ENCODE measurements around the gene NAPB.
A peak's percentile ranks its signal among the peaks of the same experiment; 100 is the strongest.
"Not testable (repeated sequence)": the region's sequence is repeated elsewhere in the genome, so short reads cannot be mapped to it uniquely, and the experiment has no call there.

Gene NAPB

GRCh38 chr20:23420943-23421931 is at the start of gene NAPB:
TSS of gene NAPB (minus strand) at chr20:23421488. CDS start at chr20:23421402, 86 bp downstream.
- Mint-ChIP-seq H3K27ac (peak within 1 kb of the TSS; percentile 91), H3K4me1 (peaks cover 8% of the 10 kb centered on the region), H3K36me3 (no peaks in the 10 kb centered on the region), H3K27me3 (peaks cover 4% of the 10 kb centered on the region), H3K4me3 (peak within 1 kb of the TSS; percentile 93), H3K9me3 (no peaks in the 10 kb centered on the region)
- DNase-seq (ENCODE audit: low spot score in 2 of 2): peak; percentile 86 to 92
- ATAC-seq (ENCODE audit: low read depth): peak; percentile 98

DNA sequence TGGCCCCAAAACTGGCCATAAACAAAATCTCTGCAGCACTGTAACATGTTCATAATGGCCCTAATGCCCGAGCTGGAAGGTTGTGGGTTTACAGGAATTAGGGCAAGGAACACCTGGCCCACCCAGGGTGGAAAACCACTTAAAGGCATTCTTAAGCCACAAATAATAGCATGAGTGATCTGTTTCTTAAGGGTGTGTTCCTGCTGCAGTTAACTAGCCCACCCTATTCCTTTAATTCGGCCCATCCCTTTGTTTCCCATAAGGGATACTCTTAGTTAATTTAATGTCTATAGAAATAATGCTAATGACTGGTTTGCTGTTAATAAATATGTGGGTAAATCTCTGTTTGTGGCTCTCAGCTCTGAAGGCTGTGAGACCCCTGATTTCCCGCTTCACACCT is 45.7 kb upstream of the NAPB start:
- ATAC-seq (ENCODE audit: low read depth); H3K4me3 Mint-ChIP-seq; H3K27ac Mint-ChIP-seq; H3K36me3 Mint-ChIP-seq; H3K4me1 Mint-ChIP-seq; DNase-seq (ENCODE audit: low spot score in 2 of 2): not testable (repeated sequence)
- peaks cover 19% of the 10 kb centered on the region for H3K27me3 Mint-ChIP-seq
- H3K9me3 Mint-ChIP-seq: peaks cover 15% of the 10 kb centered on the region

DNA sequence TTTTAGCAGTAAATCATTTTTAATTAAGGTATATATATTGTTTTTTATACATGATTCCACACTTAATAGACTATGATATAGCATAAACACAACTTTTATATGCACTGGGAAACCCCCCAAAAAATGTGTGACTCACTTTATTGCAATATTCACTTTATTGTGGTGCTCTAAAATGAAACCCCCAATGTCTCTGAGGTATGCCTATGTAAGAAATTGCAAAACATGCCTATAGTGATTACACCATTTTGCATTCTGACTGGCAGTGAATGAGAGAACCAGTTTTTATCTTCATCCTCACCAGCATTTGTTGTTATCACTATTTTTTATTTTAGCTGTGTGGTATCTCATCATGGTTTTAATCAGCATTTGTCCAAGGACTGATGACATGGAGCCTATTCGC is 39.9 kb upstream of the NAPB start:
- Mint-ChIP-seq H3K27ac (no peak overlapping the region), H3K4me1 (no peaks in the 10 kb centered on the region), H3K36me3 (peaks cover 2% of the 10 kb centered on the region), H3K4me3 (no peak overlapping the region), H3K9me3 (peaks cover 5% of the 10 kb centered on the region), H3K27me3 (peaks cover 25% of the 10 kb centered on the region)
- ATAC-seq (ENCODE audit: low read depth) (no peak), DNase-seq (ENCODE audit: low spot score in 2 of 2) (no peak)

- ATAC-seq (ENCODE audit: low read depth) (no peak), DNase-seq (ENCODE audit: low spot score in 2 of 2) (no peak)
- peaks cover 2% of the 10 kb centered on the region for H3K36me3 Mint-ChIP-seq
- H3K9me3 Mint-ChIP-seq: peaks cover 2% of the 10 kb centered on the region
- no peaks in the 10 kb centered on the region for H3K4me1 Mint-ChIP-seq
- H3K4me3 Mint-ChIP-seq: no peak overlapping the region
- H3K27ac Mint-ChIP-seq: no peak overlapping the region
- peaks cover 28% of the 10 kb centered on the region for H3K27me3 Mint-ChIP-seq
Measured at GRCh38 chr20:23459461-23460150, 38.3 kb upstream of the NAPB start.

GRCh38 chr20:23456873-23457272 is 35.6 kb upstream of the NAPB start:
- Mint-ChIP-seq H3K9me3 (no peaks in the 10 kb centered on the region), H3K27ac (no peak overlapping the region)

GRCh38 chr20:23456409-23456808 is 35.1 kb upstream of the NAPB start:
- DNase-seq (ENCODE audit: low spot score in 2 of 2) (no peak), ATAC-seq (ENCODE audit: low read depth) (no peak)
- Mint-ChIP-seq H3K4me1 (no peaks in the 10 kb centered on the region), H3K4me3 (no peak overlapping the region), H3K27me3 (peaks cover 17% of the 10 kb centered on the region), H3K36me3 (no peaks in the 10 kb centered on the region), H3K9me3 (no peaks in the 10 kb centered on the region), H3K27ac (no peak overlapping the region)

More at GRCh38 chr20:23456873-23457272, 35.6 kb upstream of the NAPB start:
- Mint-ChIP-seq H3K36me3 (no peaks in the 10 kb centered on the region), H3K4me1 (no peaks in the 10 kb centered on the region), H3K27me3 (peaks cover 19% of the 10 kb centered on the region), H3K4me3 (no peak overlapping the region)
- ATAC-seq (ENCODE audit: low read depth): no peak
- no peak for DNase-seq (ENCODE audit: low spot score in 2 of 2)

GRCh38 chr20:23455639-23456038 is 34.4 kb upstream of the NAPB start:
- Mint-ChIP-seq H3K4me3 (no peak overlapping the region), H3K36me3 (no peaks in the 10 kb centered on the region), H3K27me3 (peaks cover 21% of the 10 kb centered on the region), H3K4me1 (no peaks in the 10 kb centered on the region), H3K27ac (no peak overlapping the region), H3K9me3 (no peaks in the 10 kb centered on the region)
- ATAC-seq (ENCODE audit: low read depth): no peak
- DNase-seq (ENCODE audit: low spot score in 2 of 2): no peak

DNA sequence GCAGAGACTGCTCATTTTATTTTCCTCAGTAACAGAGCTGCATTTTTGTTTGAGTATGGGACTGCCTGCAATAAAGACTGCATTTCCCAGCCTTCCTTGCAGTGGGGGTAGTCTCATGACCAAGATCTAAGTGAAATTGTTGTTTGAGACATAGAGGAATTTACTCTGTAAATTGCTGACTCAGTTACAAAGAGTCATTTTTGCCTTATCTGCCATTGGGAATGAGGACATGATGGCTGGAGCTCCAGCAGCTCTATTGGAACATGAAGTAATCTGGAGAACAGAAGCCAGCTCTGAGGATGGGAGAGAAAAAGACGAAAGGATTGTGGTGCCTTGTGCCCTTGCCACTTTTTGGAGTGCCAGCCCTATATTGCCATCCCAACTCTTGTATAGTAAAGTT is 33.5 kb upstream of the NAPB start:
- no peak for DNase-seq (ENCODE audit: low spot score in 2 of 2)
- Mint-ChIP-seq H3K9me3 (no peaks in the 10 kb centered on the region), H3K36me3 (no peaks in the 10 kb centered on the region), H3K27me3 (peaks cover 21% of the 10 kb centered on the region), H3K27ac (no peak overlapping the region), H3K4me1 (no peaks in the 10 kb centered on the region), H3K4me3 (no peak overlapping the region)
- no peak for ATAC-seq (ENCODE audit: low read depth)

GRCh38 chr20:23453549-23454543 is 32.6 kb upstream of the NAPB start:
- no peak for ATAC-seq (ENCODE audit: low read depth)
- Mint-ChIP-seq H3K4me1 (no peaks in the 10 kb centered on the region), H3K9me3 (no peaks in the 10 kb centered on the region)

DNA sequence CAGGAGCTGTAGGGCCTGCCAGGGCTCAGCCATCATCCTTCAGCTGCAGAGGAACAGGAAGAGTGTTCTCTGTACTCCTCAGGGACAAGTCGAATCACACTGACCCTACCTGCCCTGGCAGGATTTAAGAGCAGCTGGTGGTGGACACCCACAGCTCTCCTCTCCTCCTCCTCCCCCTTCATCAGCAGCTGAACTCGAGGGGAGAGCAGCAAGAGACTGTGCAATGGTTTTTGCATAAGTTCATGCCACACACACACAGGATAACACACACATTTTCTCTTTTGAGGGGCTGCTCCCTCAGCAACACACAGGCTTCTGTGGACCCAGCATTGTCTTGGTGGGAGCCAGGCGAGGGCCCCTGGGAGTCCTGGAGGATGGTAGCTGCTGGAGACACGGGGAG is 31.5 kb upstream of the NAPB start, which contains the start of gene CST11:
CST11 (minus strand) TSS at position 101 of the 400 bp plus-strand sequence; CDS start at position 36, 65 bp downstream.
- no peaks in the 10 kb centered on the region for H3K36me3 Mint-ChIP-seq
- H3K27ac Mint-ChIP-seq: no peak within 1 kb of the TSS
- DNase-seq (ENCODE audit: low spot score in 2 of 2): no peak
- H3K27me3 Mint-ChIP-seq: peaks cover 13% of the 10 kb centered on the region
- ATAC-seq (ENCODE audit: low read depth): no peak
- no peak within 1 kb of the TSS for H3K4me3 Mint-ChIP-seq
- no peaks in the 10 kb centered on the region for H3K9me3 Mint-ChIP-seq
- H3K4me1 Mint-ChIP-seq: no peaks in the 10 kb centered on the region

More at GRCh38 chr20:23453549-23454543, 32.6 kb upstream of the NAPB start:
- Mint-ChIP-seq H3K4me3 (no peak overlapping the region), H3K36me3 (no peaks in the 10 kb centered on the region), H3K27ac (no peak overlapping the region), H3K27me3 (peaks cover 16% of the 10 kb centered on the region)
- DNase-seq (ENCODE audit: low spot score in 2 of 2): no peak

- no peaks in the 10 kb centered on the region for H3K36me3 Mint-ChIP-seq
- H3K4me3 Mint-ChIP-seq: no peak overlapping the region
- no peak for ATAC-seq (ENCODE audit: low read depth)
- no peaks in the 10 kb centered on the region for H3K9me3 Mint-ChIP-seq
- peaks cover 12% of the 10 kb centered on the region for H3K27me3 Mint-ChIP-seq
- H3K27ac Mint-ChIP-seq: no peak overlapping the region
- no peak for DNase-seq (ENCODE audit: low spot score in 2 of 2)
- no peaks in the 10 kb centered on the region for H3K4me1 Mint-ChIP-seq
Measured at GRCh38 chr20:23451956-23452487, 30.7 kb upstream of the NAPB start.

DNA sequence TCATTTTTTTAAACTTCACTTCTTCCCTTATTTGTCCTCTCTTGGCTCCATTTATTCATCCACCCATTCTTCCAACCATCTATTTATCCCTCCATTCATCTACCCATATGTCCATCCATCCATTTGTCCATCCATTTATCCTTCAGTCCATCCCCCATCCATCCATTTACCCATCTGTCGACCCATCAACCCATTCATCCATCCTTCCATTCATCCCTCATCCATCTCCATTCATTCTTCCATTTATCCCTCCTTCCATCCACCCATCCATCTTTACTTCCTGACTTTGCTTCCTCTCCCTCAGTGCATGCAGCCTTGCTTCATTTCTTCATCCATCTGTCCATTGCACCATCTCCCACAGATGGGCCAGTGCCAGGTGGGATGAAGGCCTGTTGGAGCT is 29.6 kb upstream of the NAPB start:
- Mint-ChIP-seq H3K27me3 (peaks cover 6% of the 10 kb centered on the region), H3K4me3 (no peak overlapping the region), H3K27ac (no peak overlapping the region), H3K36me3 (no peaks in the 10 kb centered on the region), H3K9me3 (no peaks in the 10 kb centered on the region), H3K4me1 (peaks cover 2% of the 10 kb centered on the region)
- ATAC-seq (ENCODE audit: low read depth) (no peak), DNase-seq (ENCODE audit: low spot score in 2 of 2) (no peak)

- Mint-ChIP-seq H3K27ac (no peak overlapping the region), H3K9me3 (no peaks in the 10 kb centered on the region), H3K4me1 (peaks cover 2% of the 10 kb centered on the region), H3K4me3 (no peak overlapping the region), H3K27me3 (peaks cover 4% of the 10 kb centered on the region), H3K36me3 (no peaks in the 10 kb centered on the region)
- ATAC-seq (ENCODE audit: low read depth) (no peak), DNase-seq (ENCODE audit: low spot score in 2 of 2) (no peak)
Measured at GRCh38 chr20:23449421-23449820, 28.1 kb upstream of the NAPB start.

Measured in memory B cell (primary cell).